ENCODE measurements around the gene UNC119.

Gene UNC119

GRCh38 chr17:28545141-28545503, 7.3 kb downstream of the UNC119 start:
- no peak for DNase-seq

DNA sequence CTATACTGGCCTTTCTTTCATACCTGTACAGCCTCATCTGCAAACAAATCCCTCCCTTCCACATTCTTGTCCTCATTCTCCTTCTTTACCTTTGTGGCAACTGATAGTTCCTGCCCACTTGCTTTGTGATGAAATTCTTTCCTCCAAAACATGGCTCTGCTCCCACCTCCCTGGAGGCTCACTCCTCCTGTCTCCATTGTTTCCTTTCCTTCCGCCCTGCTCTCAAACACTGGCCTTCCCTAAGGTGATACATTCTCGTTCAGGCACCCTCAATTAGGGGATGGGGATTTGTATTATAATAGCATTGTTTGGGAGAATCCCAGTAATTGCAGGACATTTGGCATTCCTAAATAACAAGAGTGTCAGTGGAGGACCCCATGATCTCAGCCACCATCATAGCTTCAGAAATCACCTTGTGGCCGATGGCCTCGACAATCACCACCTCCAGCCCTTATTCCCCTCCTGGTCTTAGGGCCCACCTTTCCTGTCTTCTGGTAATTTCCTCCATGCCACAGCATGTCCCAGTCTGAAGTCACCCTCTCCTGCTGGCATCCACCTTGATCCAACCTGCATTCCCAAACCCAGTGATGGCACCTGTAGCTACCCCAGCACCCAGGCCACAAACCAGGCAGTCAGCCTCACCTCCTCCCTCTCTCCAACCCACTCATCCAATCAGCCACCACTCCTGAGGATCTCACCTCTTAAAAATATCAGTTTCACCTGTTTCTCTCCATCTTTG, 7.9 kb downstream of the UNC119 start:
- DNase-seq: no peak

- DNase-seq: no peak
Observed at GRCh38 chr17:28541439-28541838, 11.0 kb downstream of the UNC119 start.

DNA sequence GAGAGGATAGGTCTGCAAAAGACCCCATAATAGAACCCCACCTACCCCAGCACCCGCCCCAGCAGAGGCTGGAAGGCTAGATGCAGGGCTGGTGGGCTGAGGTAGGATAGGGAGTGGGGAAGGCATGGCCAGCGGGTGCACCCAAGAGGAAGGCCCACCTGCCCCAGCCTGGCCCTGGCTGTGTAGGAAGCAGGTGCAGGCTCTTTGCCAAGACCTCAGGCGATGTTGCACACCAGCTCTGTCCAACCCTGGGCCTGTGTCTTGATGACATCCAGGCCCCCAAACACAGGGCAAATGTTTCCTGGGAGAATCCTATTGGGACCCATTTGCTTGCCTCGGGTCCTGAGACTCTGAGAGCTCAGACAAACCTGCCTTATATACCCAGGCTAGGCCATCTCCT, 12.2 kb downstream of the UNC119 start:
- DNase-seq: no peak

DNA sequence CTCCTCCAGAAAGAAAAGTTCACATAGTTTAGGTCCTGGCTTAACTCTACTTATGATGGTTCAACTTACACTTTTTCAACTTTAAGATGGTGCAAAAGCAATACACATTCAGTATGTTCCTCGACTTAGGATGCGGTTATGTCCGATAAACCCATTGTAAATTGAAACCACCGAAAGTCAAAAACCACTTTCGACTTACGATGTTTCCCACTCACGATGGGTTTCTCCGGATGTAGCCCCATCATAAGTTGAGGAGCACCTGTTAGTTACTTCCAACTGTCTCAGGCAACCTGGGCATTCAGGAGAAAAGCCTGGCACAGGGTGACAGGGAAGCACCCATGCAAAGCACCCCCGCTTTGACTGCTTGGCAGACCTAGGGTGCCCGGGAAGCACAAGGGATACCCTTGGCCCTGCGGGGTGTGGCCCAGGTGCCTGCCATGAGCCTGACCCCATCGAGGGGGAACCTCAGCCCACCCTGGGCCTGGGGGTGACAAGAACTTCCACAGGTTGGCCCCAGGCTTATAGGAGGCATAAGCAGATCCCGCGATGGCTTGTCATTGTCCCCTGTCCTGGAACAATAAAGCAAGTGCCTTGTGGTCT, 14.0 kb downstream of the UNC119 start:
- DNase-seq: no peak

- no peak for DNase-seq
Observed at GRCh38 chr17:28537219-28537610, 15.2 kb downstream of the UNC119 start.

GRCh38 chr17:28536532-28537218, 15.7 kb downstream of the UNC119 start:
- no peak for DNase-seq

GRCh38 chr17:28534740-28535375, 17.6 kb downstream of the UNC119 start:
- no peak for DNase-seq

DNA sequence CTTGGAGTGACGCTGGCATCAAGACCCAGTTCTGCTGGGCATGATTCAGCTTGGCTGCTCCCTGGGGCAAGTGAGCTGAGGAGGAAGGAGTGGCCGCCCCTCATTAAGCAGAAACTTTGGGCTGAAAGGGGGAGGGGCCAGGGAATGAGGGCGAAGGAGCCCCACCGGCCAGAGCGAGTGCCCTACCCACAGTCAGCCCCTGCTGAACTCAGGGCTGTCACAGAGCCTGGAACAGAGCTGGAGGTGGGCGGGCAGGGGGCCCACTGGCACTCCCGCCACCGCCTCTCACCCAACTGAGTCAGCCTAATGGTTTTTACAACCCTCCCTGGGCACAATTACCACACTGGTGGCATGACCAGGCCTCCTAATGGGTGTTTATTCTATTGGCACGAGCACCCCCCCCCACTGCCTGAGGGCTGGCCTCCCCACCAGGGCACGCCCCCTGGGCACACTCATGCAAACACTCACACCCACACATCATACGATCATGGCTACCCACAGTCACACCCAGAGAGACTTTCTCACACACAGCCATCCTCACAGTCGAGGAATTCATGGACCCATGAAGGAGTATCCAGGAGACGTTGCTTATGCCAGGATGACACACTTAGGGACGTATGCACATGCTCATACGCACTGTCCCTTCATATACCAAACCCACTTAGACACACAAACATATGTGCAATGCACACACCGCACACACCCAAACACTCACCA, 19.2 kb downstream of the UNC119 start:
- no peak for DNase-seq

DNA sequence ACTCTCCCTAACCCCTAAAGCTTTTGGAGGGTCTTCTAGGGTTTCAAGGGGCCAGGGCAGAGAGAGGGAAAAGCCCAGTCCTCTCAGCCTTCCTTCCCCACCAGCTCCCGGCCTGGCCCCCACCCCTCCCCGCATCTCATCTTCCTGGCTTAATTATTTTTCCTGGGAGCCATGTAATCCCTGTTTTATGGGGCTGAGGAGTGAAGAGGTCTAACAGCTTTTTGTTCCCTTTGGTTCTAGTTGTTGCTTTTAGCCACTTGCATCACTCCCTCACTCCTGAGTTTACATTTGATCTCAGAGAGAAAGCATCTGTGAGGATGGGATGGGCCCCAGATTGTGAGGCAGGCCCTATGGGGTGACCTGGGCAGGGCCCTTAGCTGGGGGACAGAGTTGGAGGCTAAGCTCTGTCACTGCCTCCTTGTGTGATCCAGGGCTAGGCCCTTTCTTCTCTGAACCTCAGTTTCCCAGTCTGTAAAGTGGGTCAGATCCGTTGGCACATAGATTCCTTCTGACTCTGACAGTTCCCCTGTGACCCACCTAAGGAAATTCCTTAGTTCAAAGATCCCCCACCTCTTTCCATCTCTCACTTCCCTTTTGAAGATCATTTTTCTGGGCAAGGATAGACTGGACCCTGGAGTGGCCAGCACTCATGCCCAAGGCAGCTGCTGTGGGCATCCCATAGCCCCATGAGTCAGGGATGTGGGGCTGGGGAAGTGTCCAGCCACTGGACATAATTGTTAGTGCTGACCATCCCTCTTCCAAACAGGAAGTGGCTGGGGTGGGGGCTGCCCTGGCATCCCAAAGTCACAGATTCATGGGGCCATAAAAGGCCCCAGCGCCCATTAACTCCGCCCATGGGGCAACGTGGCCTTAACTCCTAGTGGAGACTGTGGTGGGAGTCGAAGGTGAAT, 20.1 kb downstream of the UNC119 start:
- no peak for DNase-seq

DNA sequence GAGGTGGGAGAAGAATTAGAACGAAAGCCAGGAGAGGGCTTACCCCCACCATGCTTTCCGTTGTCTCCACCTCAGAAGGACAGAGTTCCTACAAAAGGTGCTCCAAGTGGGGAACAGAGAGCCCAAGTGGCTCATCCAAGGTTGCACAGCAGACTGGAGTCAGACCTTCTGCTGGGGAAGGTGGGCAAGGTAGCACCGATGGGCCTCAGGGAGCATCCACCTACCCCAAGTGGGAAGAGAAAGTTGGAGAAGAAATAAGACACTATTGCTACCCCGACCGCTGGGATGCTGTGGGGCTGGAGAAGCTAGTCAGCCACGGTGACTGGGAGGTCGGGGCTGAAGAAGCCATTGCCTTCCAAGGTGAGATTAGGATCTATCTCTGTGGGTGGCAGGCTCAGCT, 21.5 kb downstream of the UNC119 start:
- no peak for DNase-seq

GRCh38 chr17:28530250-28530649, 22.2 kb downstream of the UNC119 start:
- DNase-seq: no peak

DNA sequence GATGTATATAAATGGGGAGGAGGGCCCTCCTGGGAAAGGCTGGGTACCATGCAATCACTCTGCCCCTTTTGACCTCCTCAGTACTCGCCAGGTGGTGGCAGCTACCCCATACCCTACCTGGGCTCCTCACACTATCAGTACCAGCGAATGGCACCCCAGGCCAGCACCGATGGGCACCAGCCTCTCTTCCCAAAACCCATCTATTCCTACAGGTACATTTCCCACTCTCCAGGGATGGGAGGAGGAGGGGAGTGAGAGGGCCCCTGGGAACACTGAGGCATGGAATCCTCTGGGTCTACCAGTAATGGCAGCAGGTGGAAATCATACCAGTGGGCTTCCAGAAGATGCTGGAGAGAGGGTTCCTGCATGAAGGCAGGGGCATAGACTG, 23.4 kb downstream of the UNC119 start:
- no peak for DNase-seq

GRCh38 chr17:28528327-28529012, 24.0 kb downstream of the UNC119 start:
- DNase-seq: no peak

DNA sequence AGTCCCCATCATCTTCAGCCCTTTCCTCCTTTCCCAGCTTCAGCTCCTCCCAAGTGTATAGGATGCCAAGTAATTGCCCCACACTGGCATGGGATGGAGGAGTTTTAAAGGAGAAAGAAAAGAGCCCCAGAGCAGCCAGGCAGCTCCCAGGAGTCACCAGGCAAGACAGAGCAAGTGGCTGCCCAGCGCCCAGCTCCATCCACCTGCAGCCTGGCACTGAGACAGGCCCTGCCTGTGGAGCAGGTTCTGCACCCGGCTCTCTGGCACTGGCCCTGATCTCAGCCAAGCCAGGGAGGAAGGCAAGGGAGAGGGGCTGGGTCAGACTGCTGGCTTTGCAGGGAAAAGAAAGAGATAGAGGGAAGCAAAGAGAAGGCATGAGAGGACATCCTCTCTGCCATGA, 24.6 kb downstream of the UNC119 start:
- no peak for DNase-seq

DNA sequence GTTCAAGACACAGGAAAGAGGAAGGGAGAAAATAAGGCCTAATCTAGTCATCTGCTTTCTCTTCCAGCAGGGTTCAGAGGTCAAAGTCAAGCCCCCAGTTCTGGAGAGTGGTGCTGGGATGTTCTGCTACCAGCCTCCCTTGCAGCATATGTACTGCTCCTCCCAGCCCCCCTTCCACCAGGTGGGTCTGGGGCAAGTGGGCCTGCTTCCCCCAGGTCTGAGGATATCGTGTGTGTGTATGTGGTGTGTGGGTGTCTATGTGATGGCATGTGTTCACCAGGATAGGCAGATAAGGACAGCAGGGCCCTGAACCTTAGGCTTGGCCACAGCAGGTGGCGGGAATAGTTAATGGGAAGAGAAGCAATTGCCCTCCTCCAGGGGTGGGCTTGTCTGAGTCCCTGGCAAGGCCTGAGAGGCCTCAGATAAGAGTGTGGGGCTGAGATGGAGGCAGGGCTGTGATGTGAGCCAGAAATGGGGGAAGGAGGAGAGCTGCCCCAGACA, 25.2 kb downstream of the UNC119 start:
- DNase-seq: no peak

DNA sequence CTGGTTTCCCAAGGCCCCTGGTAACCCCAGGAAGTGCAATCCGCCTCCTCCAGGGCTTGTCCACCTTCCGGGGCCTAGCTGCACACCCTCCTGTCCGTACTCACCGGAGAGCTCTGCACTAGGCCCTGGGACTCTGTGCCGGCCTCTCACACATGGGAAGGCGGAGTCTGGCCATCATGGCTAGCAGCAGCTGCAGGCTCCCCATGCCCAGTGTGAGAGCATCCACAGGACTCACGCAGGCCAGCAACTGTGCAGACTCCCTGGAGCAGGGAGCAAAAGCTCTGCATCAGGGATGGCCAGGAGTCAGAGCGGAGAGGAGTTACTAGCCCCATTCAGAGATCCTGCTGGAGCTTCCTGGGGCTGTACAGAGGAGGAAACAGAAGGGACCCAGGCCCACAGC, 26.0 kb downstream of the UNC119 start:
- no peak for DNase-seq

DNA sequence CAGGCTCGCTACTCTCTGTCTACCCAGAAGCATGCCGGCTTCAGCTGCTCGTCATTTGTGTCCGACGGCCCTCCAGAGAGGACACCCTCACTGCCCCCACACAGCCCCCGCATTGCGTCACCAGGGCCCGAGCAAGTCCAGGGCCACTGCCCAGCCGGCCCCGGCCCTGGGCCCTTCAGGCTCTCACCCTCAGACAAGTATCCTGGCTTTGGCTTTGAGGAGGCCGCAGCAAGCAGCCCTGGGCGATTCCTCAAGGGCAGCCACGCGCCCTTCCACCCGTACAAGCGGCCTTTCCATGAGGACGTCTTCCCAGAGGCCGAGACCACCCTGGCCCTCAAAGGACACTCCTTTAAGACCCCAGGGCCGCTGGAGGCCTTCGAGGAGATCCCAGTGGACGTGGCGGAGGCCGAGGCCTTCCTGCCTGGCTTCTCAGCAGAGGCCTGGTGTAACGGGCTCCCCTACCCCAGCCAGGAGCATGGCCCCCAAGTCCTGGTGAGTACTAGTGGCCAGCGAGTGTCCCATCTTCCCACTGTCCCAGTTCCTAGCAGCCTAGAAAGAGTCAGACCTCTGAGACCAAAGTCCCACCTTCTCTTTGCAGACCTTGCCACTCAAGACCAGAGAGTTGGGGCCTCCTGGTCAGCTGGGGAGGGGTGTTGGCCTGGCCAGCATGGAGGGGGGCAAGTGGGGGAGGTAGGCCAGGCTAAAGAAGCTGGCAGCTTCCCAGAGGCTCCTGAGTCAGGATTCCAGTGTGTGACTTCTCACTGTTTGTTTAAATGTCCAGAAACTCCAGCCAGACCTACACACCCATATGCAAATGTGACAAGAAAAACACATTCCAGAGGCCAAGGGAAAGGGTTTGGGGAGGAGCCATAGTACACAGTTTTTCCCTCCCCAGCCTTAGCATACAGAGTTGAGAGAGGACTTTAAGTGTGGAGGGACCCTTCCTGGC, 27.7 kb downstream of the UNC119 start:
- DNase-seq: no peak

DNA sequence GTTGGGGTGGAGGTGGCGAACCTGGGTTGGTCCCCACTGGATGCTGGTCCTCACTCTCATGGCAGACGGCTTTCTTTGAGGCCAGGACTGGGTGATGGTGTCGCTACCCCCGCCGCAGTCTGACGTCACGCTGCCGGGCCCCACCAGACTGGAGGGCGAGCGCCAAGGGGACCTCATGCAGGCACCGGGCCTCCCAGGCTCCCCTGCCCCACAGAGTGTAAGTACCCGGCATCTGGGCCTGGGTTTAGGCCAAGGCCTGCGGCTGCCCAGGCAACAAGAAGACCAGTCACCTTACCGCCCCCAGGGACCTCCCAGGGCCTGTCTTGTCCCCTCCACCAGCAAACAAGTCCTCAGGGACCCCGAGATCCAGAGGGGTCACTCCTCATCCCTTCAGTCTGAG, 28.5 kb downstream of the UNC119 start:
- no peak for DNase-seq
